T-cell (primary cell): ENCODE data around the gene PMEPA1. TPM values are rescaled to one million over a fixed set of nuclear protein-coding genes. Genes with fewer than 3 reads are reported as not detected.

Experiments
- ATAC-seq, 4 experiments: fragments of 200-7000 bp in 3 of 4; fragments of 150-1000 bp in 1 of 4; cut with Tn5 transposase; replicated peaks in 1 of 4; 1 replicate in 3 of 4; 2 replicates in 1 of 4; pipeline ENCODE4 v1.10.0; 2021; ENCODE audit warnings: moderate library complexity in 3 of 4, mild to moderate bottlenecking in 2 of 4, moderate number of reproducible peaks in 1 of 4
- CTCF ChIA-PET, 2 donors: fragments of 300-600 bp; sonication (Branson Sonifier 250); formaldehyde crosslinking; loops; one replicate each; lab custom pipeline; 2022; ENCODE audit warnings: antibody characterized with exemption in 2 of 2; lab: Charles Lee
- POLR2A ChIA-PET, 2 donors: fragments of 300-600 bp; sonication (Branson Sonifier 250); formaldehyde crosslinking; loops; one replicate each; lab custom pipeline; 2022; ENCODE audit warnings: antibody characterized with exemption in 2 of 2; lab: Charles Lee
- DNase-seq, 35 experiments: peaks; one replicate each; pipeline versions ENCODE4 v3.0.0 to v3.0.0-alpha.2; 2013 to 2023
- H3K27ac ChIP-seq: one replicate; pipeline ENCODE4 v1.5.1; 2013; ENCODE audit warnings: low read length
- H3K27me3 ChIP-seq, 2 experiments: replicated peaks in 1 of 2; 1 replicate in 1 of 2; 2 replicates in 1 of 2; pipeline versions ENCODE4 v1.6.1 to v1.7.0; 2013; ENCODE audit warnings: low read length in 1 of 2, mixed read lengths in 1 of 2; ENCODE audit not compliant: control insufficient read depth in 2 of 2, insufficient read depth in 2 of 2; ENCODE audit errors: extremely low read depth in 1 of 2
- H3K36me3 ChIP-seq, 2 donors: 1 replicate in 1 of 2; 2 replicates in 1 of 2; pipeline versions ENCODE4 v1.6.1 to v1.7.0; 2013; ENCODE audit warnings: low read length in 1 of 2; ENCODE audit not compliant: control insufficient read depth in 2 of 2, insufficient read depth in 1 of 2; ENCODE audit errors: extremely low read depth in 1 of 2
- H3K4me1 ChIP-seq, 2 experiments: 1 replicate in 1 of 2; 2 replicates in 1 of 2; pipeline versions ENCODE4 v1.6.1 to v1.7.0; 2013; ENCODE audit warnings: low read length in 2 of 2, mixed read lengths in 1 of 2; ENCODE audit not compliant: insufficient read depth in 2 of 2, control insufficient read depth in 1 of 2; ENCODE audit errors: extremely low read depth in 1 of 2
- H3K4me3 ChIP-seq, 2 donors: 1 replicate in 1 of 2; 2 replicates in 1 of 2; pipeline versions ENCODE4 v1.5.1 to v1.7.0; 2013; ENCODE audit warnings: mild to moderate bottlenecking in 2 of 2, low read length in 1 of 2, moderate library complexity in 1 of 2; ENCODE audit not compliant: control insufficient read depth in 1 of 2; ENCODE audit errors: extremely low read depth in 1 of 2
- H3K9me3 ChIP-seq: 2 replicates; pipeline ENCODE4 v1.7.0; 2013
- H3K27ac Mint-ChIP-seq, 2 donors: one replicate each; pipeline ENCODE4 v1.8.0; 2020 to 2021; ENCODE audit warnings: mild to moderate bottlenecking in 2 of 2, mixed read lengths in 2 of 2
- H3K27me3 Mint-ChIP-seq, 2 donors: one replicate each; pipeline ENCODE4 v1.8.0; 2021 to 2022; ENCODE audit warnings: mixed read lengths in 2 of 2
- H3K36me3 Mint-ChIP-seq: one replicate; pipeline ENCODE4 v1.8.0; 2021; ENCODE audit warnings: mixed read lengths
- H3K4me1 Mint-ChIP-seq, 3 donors: one replicate each; pipeline ENCODE4 v1.8.0; 2020 to 2022; ENCODE audit warnings: mixed read lengths in 3 of 3, mild to moderate bottlenecking in 1 of 3
- H3K4me3 Mint-ChIP-seq, 3 donors: one replicate each; pipeline ENCODE4 v1.8.0; 2020 to 2022; ENCODE audit warnings: mild to moderate bottlenecking in 3 of 3, mixed read lengths in 3 of 3, moderate library complexity in 3 of 3
- H3K9me3 Mint-ChIP-seq, 3 donors: one replicate each; pipeline ENCODE4 v1.8.0; 2020 to 2022; ENCODE audit warnings: mixed read lengths in 3 of 3
- WGBS: methylation state at CpG from one replicate; pipeline ENCODE4 v1.1.5; 2013; ENCODE audit warnings: missing lambda C conversion rate; ENCODE audit not compliant: insufficient coverage; 5-methylcytosine and 5-hydroxymethylcytosine counted together
- total RNA-seq, 35 experiments: library from RNA in 6 of 35; stranded (reverse) in 6 of 35; fragments of 120-200 nt in 1 of 35; gene quantifications; one replicate each; pipeline versions ENCODE4 v1.2.1 to v1.2.4 and lab custom pipeline; 2013 to 2026

The PMEPA1 gene
- total RNA-seq, 5 donors from 2014 or later (not counting 1 experiment from before 2014, with no cell fraction given), result 6.0 to 30.4 (median 21.7) TPM

DNA sequence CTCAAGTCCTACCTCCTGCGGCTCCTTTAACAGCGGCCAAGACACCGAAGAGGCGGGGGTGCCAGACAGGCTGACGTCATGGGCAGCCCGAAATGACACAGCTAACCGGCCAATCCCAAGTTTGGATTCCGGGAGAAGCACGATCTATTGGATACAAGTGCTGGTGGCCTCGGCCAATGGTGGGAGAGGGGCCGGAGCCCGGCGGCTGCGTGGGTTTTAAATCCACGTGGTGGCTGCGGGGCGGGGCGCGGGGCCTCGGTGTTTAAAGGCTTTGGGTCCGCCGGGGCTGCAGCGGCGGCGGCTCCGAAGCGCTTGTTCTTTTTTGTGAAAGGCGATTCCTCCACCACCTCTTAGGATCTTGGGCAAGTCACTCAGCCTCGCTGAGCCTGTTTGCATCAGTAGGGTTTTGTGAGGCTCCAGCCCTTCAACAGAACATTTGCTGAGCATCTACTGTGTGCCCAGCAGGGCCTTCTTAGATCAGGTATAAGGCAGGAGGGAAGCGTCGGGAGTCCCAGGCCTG, 8.7 kb upstream of the PMEPA1 start:
- Mint-ChIP-seq H3K36me3 (no peaks in the 10 kb centered on the region), H3K4me1 (peaks cover 9 to 17% (median 10%) of the 10 kb centered on the region in 3 donors), H3K4me3 (peak overlapping the region; percentile 61 to 69 (median 62)), H3K9me3 (no peaks in the 10 kb centered on the region), H3K27ac (no peak overlapping the region), H3K27me3 (peaks cover 5% of the 10 kb centered on the region in 2 donors)
- Histone ChIP-seq H3K9me3 (no peaks in the 10 kb centered on the region), H3K36me3 (no peaks in the 10 kb centered on the region), H3K4me1 (peaks cover 0 to 10% of the 10 kb centered on the region in 2 experiments), H3K4me3 (peak overlapping the region; percentile 15 to 30), H3K27me3 (peaks cover 0 to 33% of the 10 kb centered on the region in 2 experiments), H3K27ac (no peak overlapping the region)
- DNase-seq (peak; percentile 62 to 94 (median 76)), ATAC-seq (peak; percentile 98 to 99 (median 99))
- 3% methylated on average over 7 of the region's 31 CpGs for WGBS
- CTCF ChIA-PET, result interaction anchor here (0.7 to 1.0 kb wide), 2 partner anchors 9 to 31 kb away, joined by 3 to 4 read pairs; partner anchors contain the start of gene PMEPA1 (in 1 of the 2)
- POLR2A ChIA-PET, result interaction anchor here in 1 of 2 donors (0.8 kb wide), 1 partner anchor 9 kb away, joined by 3 read pairs; the partner anchor contains the start of gene PMEPA1

- peak overlapping the region in 1 of 3 donors; percentile 69 for H3K4me3 Mint-ChIP-seq
- ChIA-PET CTCF (interaction anchor here in 1 of 2 donors (1.0 kb wide), 1 partner anchor 8 kb away, joined by 4 read pairs; the partner anchor contains the start of gene PMEPA1), POLR2A (no interaction called here)
Measured at GRCh38 chr20:57717797-57718196, 8.0 kb upstream of the PMEPA1 start.

DNA sequence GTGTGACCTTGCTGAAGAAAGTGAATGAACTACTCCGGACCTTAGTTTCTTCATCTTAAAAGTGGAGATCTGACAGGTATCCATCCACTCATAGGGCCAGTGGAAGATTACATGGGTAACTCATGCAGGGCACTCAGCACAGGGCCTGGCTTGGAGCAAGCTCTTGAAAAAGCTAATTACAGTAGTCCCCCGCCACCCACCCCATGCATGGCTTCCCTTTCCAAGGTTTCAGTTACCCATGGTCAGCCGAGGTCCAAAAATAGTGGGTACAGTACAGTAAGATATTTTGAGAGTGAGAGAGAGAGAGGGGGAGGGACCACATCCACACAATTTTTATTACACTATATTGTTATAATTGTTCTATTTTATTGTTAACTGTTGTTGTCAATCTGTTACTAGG, 7.1 kb upstream of the PMEPA1 start:
- Histone ChIP-seq H3K27me3 (peaks cover 0 to 32% of the 10 kb centered on the region in 2 experiments), H3K4me1 (peaks cover 0 to 12% of the 10 kb centered on the region in 2 experiments), H3K4me3 (no peak overlapping the region), H3K9me3 (no peaks in the 10 kb centered on the region), H3K36me3 (no peaks in the 10 kb centered on the region), H3K27ac (no peak overlapping the region)
- no peak for DNase-seq
- peaks cover 9 to 28% (median 24%) of the 10 kb centered on the region in 3 donors for H3K4me1 Mint-ChIP-seq
- ChIA-PET CTCF (no interaction called here), POLR2A (no interaction called here)
- no peaks in the 10 kb centered on the region for H3K9me3 Mint-ChIP-seq
- no peak overlapping the region for H3K4me3 Mint-ChIP-seq
- 83% methylated on average over 1 of the region's 3 CpGs for WGBS
- H3K36me3 Mint-ChIP-seq, result no peaks in the 10 kb centered on the region
- no peak overlapping the region for H3K27ac Mint-ChIP-seq
- ATAC-seq, result no peak
- peaks cover 0 to 1% of the 10 kb centered on the region in 2 donors for H3K27me3 Mint-ChIP-seq

More at GRCh38 chr20:57717797-57718196, 8.0 kb upstream of the PMEPA1 start:
- Mint-ChIP-seq H3K9me3 (no peaks in the 10 kb centered on the region), H3K27me3 (peaks cover 0 to 5% of the 10 kb centered on the region in 2 donors), H3K4me1 (peaks cover 9 to 20% (median 16%) of the 10 kb centered on the region in 3 donors), H3K36me3 (no peaks in the 10 kb centered on the region), H3K27ac (no peak overlapping the region)
- Histone ChIP-seq H3K36me3 (no peaks in the 10 kb centered on the region), H3K4me1 (peaks cover 0 to 10% of the 10 kb centered on the region in 2 experiments), H3K9me3 (no peaks in the 10 kb centered on the region), H3K27me3 (peaks cover 0 to 31% of the 10 kb centered on the region in 2 experiments), H3K4me3 (no peak overlapping the region), H3K27ac (no peak overlapping the region)
- 92% methylated on average over 4 of the region's 11 CpGs for WGBS
- DNase-seq (no peak), ATAC-seq (no peak)

- Histone ChIP-seq H3K27me3 (peaks cover 0 to 38% of the 10 kb centered on the region in 2 experiments), H3K9me3 (no peaks in the 10 kb centered on the region), H3K4me3 (no peak overlapping the region), H3K4me1 (peaks cover 2 to 19% of the 10 kb centered on the region in 2 experiments), H3K27ac (no peak overlapping the region), H3K36me3 (no peaks in the 10 kb centered on the region)
- Mint-ChIP-seq H3K4me1 (peaks cover 12 to 31% (median 28%) of the 10 kb centered on the region in 3 donors), H3K36me3 (no peaks in the 10 kb centered on the region), H3K27ac (no peak overlapping the region), H3K27me3 (peaks cover 0 to 3% of the 10 kb centered on the region in 2 donors), H3K4me3 (no peak overlapping the region), H3K9me3 (no peaks in the 10 kb centered on the region)
- WGBS, result 43% methylated on average over 1 of the region's 3 CpGs
- ChIA-PET POLR2A (no interaction called here), CTCF (no interaction called here)
- ATAC-seq (no peak), DNase-seq (no peak)
Measured at GRCh38 chr20:57716202-57716601, 6.4 kb upstream of the PMEPA1 start.

GRCh38 chr20:57715268-57715904, 5.6 kb upstream of the PMEPA1 start:
- Histone ChIP-seq H3K27ac (no peak overlapping the region), H3K36me3 (no peaks in the 10 kb centered on the region), H3K27me3 (peaks cover 0 to 38% of the 10 kb centered on the region in 2 experiments), H3K4me3 (no peak overlapping the region), H3K4me1 (peaks cover 8 to 27% of the 10 kb centered on the region in 2 experiments), H3K9me3 (no peaks in the 10 kb centered on the region)
- no peaks in the 10 kb centered on the region for H3K36me3 Mint-ChIP-seq
- POLR2A ChIA-PET, result no interaction called here
- no peak for ATAC-seq
- H3K4me1 Mint-ChIP-seq, result peaks cover 21 to 39% (median 36%) of the 10 kb centered on the region in 3 donors
- peaks cover 0 to 7% of the 10 kb centered on the region in 2 donors for H3K27me3 Mint-ChIP-seq
- WGBS, result 90% methylated on average over 10 of the region's 15 CpGs
- no peak overlapping the region for H3K27ac Mint-ChIP-seq
- no peak overlapping the region for H3K4me3 Mint-ChIP-seq
- CTCF ChIA-PET, result no interaction called here
- no peak for DNase-seq
- H3K9me3 Mint-ChIP-seq, result no peaks in the 10 kb centered on the region

GRCh38 chr20:57714409-57715267, 4.8 kb upstream of the PMEPA1 start:
- Histone ChIP-seq H3K36me3 (no peaks in the 10 kb centered on the region), H3K27ac (no peak overlapping the region), H3K9me3 (no peaks in the 10 kb centered on the region), H3K4me1 (peaks cover 8 to 30% of the 10 kb centered on the region in 2 experiments), H3K4me3 (no peak overlapping the region), H3K27me3 (peaks cover 0 to 35% of the 10 kb centered on the region in 2 experiments)
- peaks cover 22 to 40% (median 36%) of the 10 kb centered on the region in 3 donors for H3K4me1 Mint-ChIP-seq
- H3K36me3 Mint-ChIP-seq, result no peaks in the 10 kb centered on the region
- WGBS, result 89% methylated on average over 16 of the region's 23 CpGs
- CTCF ChIA-PET, result no interaction called here
- POLR2A ChIA-PET, result no interaction called here
- H3K27ac Mint-ChIP-seq, result no peak overlapping the region
- peaks cover 0 to 7% of the 10 kb centered on the region in 2 donors for H3K27me3 Mint-ChIP-seq
- H3K9me3 Mint-ChIP-seq, result no peaks in the 10 kb centered on the region
- no peak for ATAC-seq
- no peak for DNase-seq
- no peak overlapping the region for H3K4me3 Mint-ChIP-seq
